GM11168 (cell line): Measurements from ENCODE around the gene SERPINB2.

Experiments used
- in situ Hi-C: fragments of 300-500 bp; cut with MboI; formaldehyde crosslinking; loops from one replicate; pipeline ENCODE4 v1.12.0; 2022; ENCODE audit warnings: low sequenced_read_pairs; ENCODE audit not compliant: unreplicated experiment

SERPINB2 gene

DNA sequence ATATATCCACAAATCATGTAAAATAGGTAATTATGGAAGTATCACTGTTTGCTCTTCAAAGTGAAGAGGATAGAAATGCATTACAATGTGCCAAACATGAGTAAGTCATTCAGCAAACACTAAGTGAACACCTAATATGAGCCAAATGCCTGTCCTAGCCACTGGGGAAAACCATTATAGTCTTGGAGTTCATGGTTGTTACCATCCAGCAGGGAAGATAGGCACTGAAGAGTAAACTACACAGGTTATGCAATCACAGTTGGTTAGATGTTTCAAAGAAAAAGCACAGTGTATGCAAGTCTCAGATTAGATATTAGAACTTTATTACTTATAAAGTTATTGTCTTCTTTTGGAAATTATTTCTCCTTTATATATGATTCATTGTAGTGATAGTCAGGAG, 3.9 kb upstream of the SERPINB2 start:
- in situ Hi-C loops: no loop called here

DNA sequence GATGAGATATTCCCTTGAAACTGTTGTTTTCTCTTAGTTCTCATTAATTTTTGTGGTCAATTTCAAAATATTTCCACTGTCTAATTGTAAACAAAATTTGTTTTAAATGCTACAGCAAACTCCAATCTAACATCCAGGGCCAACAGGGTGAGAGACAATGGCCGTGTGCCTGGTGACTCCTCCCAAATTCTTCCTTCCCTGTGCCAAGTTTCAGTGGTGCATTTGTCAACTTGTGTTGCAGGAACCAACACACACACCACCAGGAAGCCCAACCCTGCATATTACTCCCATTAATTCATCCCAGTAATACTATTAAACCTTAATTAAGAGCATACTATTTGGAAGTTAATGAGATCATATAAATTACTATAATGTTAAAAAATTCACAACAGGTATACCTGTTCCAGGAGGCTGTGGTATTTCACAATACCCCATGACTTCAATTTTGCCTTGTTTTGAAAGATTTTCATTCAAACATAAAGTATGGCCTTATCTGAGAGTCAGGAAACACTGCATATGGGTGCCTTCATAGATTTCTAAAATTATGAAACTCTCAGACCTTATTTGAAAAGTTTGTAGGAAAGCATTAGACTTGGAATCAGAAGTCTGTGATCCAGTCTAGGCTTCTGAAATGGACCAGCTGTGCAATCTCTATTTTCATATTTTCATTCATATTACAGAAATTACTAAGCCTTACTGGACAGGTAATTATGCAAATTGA, 1.1 kb downstream of the SERPINB2 start:
- in situ Hi-C loops: no loop called here

DNA sequence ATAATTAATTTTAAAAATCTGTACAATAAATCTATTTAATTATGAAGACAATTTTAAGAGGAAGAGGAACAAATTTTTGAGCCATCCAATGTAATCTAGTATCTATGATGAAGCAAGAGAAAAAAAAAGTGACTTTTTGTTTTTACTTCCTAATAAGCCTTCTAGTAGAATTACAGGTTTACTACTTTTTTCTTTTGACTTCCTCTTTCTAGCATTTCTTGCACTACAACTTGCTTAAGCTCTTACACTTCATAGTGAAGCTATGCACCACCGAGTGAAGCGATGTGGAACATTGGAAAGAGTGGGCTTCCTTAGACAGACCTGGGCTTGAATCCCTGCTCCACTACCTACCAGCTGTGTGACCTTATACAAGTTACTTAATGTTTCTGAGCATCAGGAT, 2.1 kb downstream of the SERPINB2 start:
- in situ Hi-C loops: no loop called here

DNA sequence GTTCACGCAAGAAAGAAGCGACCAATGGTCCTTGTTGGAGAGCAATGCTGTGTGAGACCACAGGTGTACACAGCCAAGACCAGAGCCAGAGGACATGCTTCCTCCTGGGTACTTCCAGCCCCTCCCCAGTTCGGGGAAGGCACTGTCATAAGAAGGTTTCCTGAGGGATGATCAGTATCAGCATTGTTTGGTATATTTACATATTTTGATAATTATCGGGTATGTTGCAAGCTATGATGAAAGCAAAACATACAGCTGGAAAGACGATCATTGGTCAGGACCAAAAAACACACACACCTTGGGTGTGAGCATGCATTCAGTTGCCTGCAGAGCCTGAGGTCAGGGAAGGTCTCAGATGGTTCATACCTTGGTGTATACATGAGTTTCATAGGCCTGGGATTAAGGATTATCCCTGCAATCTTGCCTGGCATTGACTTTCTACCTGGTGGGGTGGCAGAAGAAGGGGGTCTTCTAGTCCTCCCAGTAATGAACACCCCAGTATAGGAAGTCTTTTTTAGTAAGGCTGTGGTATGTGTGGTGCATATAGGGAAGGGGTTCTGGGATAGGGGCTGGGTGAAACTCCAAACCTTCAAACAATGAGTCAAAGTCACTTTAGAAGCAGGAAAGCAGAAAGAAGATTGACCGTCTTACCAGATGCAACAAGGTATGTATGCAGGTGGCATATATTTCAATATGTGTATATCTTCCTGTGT, 2.9 kb downstream of the SERPINB2 start:
- in situ Hi-C loops: no loop called here

DNA sequence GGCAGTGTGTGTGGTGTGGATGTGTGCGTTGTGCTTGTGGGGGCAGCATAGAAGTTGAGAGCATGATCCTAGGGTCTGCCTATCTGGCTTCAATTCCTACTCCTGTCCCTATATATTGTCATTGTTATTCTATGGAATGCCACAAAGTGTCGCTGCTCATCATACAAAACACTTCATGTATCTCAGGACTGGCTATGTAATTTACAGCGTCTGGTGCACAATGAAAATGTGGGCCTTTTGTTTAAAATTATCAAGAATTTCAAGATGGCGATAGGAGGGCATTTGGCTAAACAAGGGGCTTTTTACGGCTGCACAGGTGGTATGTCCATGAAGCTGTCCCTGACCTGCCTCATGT, 3.4 kb downstream of the SERPINB2 start:
- in situ Hi-C loops: no loop called here

DNA sequence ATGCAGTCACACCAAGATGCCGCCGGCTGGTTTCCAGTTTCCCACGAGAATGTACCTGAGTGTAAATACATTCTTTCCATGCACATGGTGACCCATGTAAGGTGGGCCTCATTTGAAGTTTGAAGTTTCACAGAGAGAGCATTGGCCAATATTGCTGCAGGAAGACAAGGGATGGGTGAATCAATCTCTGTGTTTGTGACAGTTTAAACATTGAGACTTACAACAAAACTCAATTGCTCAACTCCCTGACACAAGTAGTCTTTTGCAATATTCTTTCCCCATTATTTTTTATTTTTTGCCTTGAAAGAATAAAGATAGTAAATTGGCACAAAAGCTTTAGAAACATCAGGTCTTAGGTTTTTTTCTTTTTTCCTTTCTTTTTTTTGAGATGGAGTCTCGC, 5.1 kb downstream of the SERPINB2 start:
- in situ Hi-C loops: no loop called here

DNA sequence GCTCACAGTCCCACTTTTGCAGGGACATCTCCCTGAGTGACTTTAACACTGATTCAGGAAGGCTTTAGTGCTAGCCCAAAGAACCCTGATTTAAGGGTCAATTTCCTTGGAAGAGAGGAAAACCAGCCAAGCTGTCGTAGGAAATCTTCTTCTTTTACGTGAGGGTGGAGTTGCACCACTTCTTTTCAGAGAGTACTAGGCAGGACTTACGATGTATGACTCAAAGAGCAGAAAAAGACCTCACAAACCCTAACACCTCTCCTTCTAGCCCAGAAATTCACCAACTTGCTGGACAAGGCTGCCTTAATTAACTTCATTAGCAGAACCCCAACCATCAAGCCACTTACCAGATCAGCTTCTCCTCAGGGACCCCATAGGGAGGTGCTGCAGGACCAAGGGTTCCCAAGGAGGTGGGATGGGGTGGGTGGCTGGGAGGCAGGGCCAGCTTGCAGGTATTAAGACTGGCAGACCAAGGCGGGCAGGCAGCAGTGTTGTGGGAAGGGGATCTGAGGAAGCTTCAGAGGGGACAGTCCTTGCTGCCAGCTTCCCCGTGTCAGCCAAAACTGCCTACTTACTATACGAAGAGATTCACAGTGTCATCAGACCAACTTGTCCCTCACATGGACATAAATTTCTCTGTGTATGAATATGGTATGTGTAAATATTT, 6.7 kb downstream of the SERPINB2 start:
- in situ Hi-C loops: no loop called here

DNA sequence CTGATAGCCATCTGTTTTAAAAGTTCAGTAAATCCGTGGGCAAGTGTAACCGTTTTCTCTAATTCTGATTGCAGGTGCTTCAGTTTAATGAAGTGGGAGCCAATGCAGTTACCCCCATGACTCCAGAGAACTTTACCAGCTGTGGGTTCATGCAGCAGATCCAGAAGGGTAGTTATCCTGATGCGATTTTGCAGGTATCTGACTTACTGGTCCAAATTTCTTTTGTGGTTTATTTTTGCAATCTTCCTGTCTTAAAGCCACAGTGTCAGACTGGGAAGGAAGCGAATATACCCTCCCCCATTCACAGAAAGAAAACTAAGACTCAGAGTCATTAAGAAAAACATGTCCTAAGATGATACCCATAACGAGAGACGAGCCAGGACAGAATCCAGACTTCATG, 7.7 kb downstream of the SERPINB2 start:
- in situ Hi-C loops: no loop called here

DNA sequence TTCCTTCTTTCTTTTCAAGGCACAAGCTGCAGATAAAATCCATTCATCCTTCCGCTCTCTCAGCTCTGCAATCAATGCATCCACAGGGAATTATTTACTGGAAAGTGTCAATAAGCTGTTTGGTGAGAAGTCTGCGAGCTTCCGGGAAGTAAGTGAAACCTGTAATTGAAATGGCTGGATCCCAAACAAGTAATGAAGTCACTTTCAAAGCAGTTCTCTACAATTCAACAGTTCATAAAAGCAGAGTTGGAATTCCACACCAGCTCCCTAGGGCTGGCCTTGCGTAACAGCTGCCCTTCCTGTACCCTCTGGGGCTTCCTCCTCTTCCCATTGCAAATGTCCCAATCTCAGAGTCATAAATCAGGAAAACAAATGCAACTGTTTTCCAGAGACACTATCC, 9.6 kb downstream of the SERPINB2 start:
- in situ Hi-C loops: no loop called here

DNA sequence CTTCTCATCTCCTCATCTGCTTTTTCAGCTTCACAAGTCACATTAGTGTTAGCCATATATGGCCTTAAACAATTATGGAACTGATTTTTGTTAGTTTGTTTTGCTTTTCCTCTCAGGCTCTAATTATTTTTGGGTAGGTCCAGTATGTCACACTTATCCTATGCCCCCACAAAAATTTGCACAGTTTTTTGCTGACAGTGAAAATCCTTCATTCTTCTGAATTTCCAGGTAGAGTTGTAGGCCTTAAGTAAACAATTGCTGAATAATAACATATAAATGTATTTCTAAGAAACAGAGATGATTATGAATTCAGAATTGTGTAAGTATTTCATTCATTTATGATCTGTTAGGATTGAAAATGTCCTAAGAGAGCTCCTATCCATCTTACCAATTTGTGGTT, 11.7 kb downstream of the SERPINB2 start:
- in situ Hi-C loops: no loop called here

DNA sequence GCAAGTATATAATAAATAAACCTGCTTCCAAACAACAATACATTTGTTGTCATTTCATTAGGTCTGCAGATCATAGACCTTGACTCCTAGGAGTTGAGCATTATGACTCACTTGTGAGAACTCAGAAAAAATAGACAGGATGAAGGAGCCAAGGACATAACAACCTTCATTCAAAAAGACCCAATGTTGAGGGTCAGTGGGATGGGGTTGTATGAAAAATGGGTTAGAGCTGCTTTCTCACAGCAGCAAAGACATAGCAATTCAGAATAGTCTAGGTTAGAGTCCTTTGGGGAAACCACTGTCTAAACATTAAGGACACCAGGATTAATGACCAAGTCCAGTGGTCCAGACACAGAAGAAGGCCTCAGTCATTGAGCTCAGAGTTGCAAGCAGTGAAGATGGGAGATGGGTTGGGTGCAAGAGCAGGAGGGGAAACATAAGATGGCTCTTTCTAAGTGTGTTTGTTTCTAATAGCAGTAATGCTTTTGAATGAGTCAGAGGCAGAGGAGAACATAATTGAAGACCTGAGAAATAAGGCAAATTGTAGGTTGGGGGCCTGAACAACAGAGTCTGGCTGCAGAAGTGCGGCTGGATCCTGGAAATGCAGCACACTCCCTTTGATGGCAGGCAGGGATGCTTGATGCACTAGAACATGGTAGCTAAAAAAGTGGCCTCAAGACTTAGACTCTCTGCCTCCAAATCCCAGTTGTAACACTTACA, 16.5 kb downstream of the SERPINB2 start:
- in situ Hi-C loops: no loop called here

DNA sequence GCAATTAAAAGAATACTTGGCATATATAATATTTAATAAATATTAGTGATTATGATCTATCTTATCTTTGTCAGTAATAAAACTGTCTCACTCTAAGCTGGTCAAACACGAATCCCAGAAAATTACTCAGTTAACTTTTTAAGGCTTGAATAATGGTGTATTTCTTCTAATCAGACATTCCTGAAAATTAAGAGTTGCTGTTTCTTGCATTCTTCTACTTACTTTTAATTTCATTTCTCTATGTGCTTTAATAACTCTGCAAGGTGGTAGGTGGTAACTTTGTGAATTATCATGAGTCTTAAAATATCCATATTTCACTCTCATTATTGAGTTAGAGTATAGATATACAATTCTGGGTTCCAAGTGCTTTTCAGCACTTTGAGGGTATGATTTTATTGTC, 17.2 kb downstream of the SERPINB2 start:
- in situ Hi-C loops: no loop called here

DNA sequence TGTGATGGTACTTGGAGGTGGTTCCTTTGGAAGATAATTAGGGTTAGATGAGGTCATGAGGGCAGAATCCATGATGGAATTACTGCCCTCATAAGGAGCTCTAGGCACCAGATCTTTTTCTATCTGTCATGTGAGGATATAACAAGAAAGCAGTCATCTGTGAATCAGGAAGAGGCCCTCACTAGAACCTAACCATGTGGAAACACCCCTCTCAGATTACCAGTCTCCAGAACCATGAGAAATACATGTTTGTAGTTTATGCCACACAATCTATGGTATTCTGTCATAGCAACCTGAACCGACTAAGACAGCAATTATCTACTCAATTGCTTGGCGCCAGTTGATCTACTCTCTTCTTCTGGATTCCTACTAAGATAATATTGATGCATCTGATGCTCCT, 17.9 kb downstream of the SERPINB2 start:
- in situ Hi-C loops: no loop called here

DNA sequence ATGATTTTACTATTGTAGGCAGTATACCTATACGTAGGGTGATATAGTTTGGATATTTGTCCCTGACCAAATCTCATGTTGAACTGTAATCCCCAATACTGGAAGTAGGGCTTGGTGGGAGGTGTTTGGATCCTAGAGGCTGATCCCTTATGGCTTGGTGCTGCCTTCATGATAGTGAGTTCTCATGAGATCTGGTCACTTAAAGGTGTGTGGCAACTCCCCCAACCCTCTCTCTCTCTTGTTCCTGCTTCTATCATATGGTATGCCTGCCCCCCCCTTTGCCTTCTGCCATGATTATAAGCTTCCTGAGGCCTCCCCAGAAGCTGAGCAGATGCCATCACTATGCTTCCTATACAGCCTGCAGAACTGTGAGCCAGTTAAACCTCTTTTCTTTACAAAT, 18.6 kb downstream of the SERPINB2 start:
- in situ Hi-C loops: no loop called here

DNA sequence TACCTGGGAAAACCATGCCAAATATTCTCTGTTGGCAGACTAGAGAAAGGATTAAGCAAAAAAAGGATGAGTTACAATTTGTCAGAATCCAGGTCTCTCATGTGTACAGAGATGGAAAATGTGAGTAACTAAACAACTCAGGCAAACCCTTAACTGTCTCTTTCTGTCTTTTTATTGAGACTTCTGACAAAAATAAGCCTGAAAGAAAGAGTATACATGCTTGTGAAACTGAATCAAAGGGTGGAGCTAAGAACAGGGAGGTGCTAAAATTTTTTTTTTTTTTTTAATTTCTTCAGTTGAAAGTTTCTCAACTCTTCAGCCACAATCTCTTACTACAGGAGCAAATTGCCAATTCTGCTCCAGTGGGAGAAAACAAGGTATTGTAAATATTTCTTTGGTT, 20.2 kb downstream of the SERPINB2 start, which contains the start of gene SERPINB10:
Gene SERPINB10, plus strand, starts transcription at position 295 of the 400 bp plus-strand sequence. CDS start 7,553 bp downstream, outside the sequence.
- in situ Hi-C loops: no loop called here

DNA sequence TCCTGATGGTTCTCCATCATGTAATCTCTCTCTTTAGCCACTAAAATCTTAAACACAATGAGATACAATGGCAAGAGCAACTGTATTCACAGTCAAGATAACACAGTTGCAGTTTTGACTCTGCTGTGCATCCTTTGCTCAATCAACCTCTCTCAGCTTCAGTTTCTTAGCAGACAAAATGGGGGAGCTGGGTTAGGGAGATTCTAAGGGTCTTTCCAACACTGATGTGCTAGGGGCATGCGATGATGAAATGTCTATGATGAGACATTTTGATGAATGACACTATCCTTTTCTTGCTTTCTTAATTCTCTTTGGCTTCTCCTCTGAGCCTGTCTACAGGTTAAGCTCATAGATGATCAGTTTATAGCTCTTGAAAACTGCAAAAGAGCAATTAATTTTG, 21.4 kb downstream of the SERPINB2 start:
- in situ Hi-C loops: no loop called here

DNA sequence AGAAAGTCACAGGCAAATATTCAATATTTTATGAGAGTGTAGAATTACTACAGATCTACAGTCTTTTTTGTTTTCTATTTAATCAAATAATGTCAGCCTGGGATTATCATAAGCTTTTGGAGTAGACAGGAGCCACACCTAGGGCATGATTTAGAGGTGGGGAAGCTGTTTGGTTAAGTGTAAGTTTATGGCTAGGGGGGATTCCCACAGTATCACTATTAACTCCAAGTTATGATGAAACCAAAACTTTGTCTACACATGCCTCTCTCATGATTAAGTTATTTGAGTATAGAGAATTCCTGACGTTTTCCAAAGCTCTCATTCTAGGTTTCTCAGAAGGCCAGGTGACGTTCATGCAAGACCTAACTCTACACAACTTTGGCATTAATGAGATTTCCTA, 22.4 kb downstream of the SERPINB2 start:
- in situ Hi-C loops: no loop called here

DNA sequence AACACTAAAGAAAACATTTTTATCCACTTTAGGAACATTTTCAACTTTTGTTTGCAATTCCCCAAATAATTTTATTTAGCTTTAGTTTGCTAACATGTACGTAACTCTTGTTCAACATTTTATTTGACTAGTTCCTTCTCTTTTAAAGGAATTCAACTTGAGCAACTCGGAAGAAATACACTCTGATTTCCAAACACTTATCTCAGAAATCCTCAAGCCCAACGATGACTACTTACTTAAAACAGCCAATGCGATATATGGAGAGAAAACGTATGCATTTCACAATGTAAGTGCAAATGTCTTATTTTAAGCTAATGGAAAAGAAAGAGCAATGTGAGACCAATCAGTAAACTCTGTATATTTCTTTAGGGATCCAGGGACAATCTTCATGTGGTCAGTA, 30.3 kb downstream of the SERPINB2 start:
- in situ Hi-C loops: no loop called here

DNA sequence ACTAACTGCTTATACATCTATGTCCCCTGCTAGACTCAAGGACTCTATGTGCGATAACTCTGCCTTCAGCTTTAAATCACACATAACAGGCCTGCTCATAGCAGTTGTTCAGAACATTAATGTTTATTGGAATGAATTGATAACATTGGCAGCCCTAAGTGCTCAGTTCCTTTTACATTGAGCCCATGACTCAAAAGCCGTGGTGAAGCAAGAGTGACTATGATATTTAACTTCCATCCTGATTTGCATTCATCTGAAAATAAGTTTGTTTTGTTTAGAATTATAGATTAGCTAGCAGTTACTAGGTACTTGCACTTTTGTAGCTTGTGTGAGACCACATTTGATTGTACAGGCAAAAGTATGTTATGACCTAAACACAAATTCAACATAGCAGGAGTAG, 34.5 kb downstream of the SERPINB2 start:
- in situ Hi-C loops: no loop called here

DNA sequence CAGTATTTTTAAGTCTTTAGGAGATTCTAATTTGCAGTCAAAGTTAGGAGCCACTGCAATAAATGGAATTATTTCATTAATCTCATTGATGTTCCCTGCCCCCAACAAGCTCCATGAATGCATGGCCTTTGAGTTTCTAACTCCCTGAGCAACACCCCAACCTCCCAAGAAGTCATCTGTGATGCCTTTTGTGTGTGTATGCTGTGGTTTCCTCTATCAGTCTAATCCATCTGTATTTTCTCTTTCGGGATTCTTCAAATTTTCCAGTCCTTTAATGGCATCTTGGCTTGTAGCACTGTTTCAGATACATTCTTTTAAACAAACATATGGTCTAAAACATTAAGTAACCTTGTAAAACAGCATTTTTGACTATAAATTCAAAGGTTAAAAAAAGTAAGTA, 37.0 kb downstream of the SERPINB2 start:
- in situ Hi-C loops: no loop called here

DNA sequence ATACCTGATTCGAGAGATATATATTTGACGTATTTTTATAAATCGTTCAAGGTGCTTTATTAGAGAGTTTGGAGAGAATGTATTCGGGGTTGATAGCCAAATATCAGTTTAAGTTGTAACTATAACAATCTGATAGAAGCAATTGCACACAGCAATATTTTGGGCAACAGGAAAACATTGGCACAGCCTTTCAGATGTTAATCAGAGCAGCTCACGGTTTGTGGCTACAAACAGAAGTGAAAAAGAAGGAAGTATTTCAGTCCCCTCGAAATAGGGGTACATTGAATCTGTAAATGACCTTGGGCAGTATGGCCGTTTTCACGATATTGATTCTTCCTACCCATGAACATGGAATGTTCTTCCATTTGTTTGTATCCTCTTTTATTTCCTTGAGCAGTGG, 40.8 kb downstream of the SERPINB2 start:
- in situ Hi-C loops: no loop called here
